ENCODE results near the gene SIL1.

SIL1 gene

GRCh38 chr5:139138809-139139208 is 59.4 kb downstream of the SIL1 start:
- H3K9me3 ChIP-seq (ENCODE audit: control insufficient read depth, insufficient read depth, low read length): no peaks in the 10 kb centered on the region
- no peaks in the 10 kb centered on the region for H3K36me3 ChIP-seq (ENCODE audit: control insufficient read depth, insufficient read depth, low read length)
- H3K27me3 ChIP-seq (ENCODE audit: control insufficient read depth, insufficient read depth, low read length): no peaks in the 10 kb centered on the region
- no peak overlapping the region for H3K27ac ChIP-seq (ENCODE audit: low read depth, low read length)
- no peak overlapping the region for H3K9ac ChIP-seq (ENCODE audit: low read depth, low read length)
- no peaks in the 10 kb centered on the region for H3K4me1 ChIP-seq (ENCODE audit: control insufficient read depth, insufficient read depth, low read length)
- no peak overlapping the region for H3K4me3 ChIP-seq (ENCODE audit: low read depth, low read length)

GRCh38 chr5:139138109-139138508 is 60.1 kb downstream of the SIL1 start:
- Histone ChIP-seq H3K27me3 (ENCODE audit: control insufficient read depth, insufficient read depth, low read length) (no peaks in the 10 kb centered on the region), H3K4me1 (ENCODE audit: control insufficient read depth, insufficient read depth, low read length) (no peaks in the 10 kb centered on the region), H3K36me3 (ENCODE audit: control insufficient read depth, insufficient read depth, low read length) (no peaks in the 10 kb centered on the region), H3K4me3 (ENCODE audit: low read depth, low read length) (no peak overlapping the region), H3K27ac (ENCODE audit: low read depth, low read length) (no peak overlapping the region), H3K9me3 (ENCODE audit: control insufficient read depth, insufficient read depth, low read length) (no peaks in the 10 kb centered on the region), H3K9ac (ENCODE audit: low read depth, low read length) (no peak overlapping the region)

- Histone ChIP-seq H3K4me3 (ENCODE audit: low read depth, low read length) (no peak overlapping the region), H3K4me1 (ENCODE audit: control insufficient read depth, insufficient read depth, low read length) (no peaks in the 10 kb centered on the region), H3K27me3 (ENCODE audit: control insufficient read depth, insufficient read depth, low read length) (no peaks in the 10 kb centered on the region), H3K9me3 (ENCODE audit: control insufficient read depth, insufficient read depth, low read length) (no peaks in the 10 kb centered on the region), H3K36me3 (ENCODE audit: control insufficient read depth, insufficient read depth, low read length) (no peaks in the 10 kb centered on the region), H3K9ac (ENCODE audit: low read depth, low read length) (no peak overlapping the region), H3K27ac (ENCODE audit: low read depth, low read length) (no peak overlapping the region)
These were observed 60.5 kb downstream of the SIL1 start for GRCh38 chr5:139137697-139138096.

GRCh38 chr5:139134906-139135305 is 63.3 kb downstream of the SIL1 start:
- Histone ChIP-seq H3K27ac (ENCODE audit: low read depth, low read length) (no peak overlapping the region), H3K9ac (ENCODE audit: low read depth, low read length) (no peak overlapping the region), H3K9me3 (ENCODE audit: control insufficient read depth, insufficient read depth, low read length) (no peaks in the 10 kb centered on the region), H3K36me3 (ENCODE audit: control insufficient read depth, insufficient read depth, low read length) (no peaks in the 10 kb centered on the region), H3K4me3 (ENCODE audit: low read depth, low read length) (no peak overlapping the region), H3K4me1 (ENCODE audit: control insufficient read depth, insufficient read depth, low read length) (peaks cover 5% of the 10 kb centered on the region; the same call in 1 of the 2 replicates), H3K27me3 (ENCODE audit: control insufficient read depth, insufficient read depth, low read length) (no peaks in the 10 kb centered on the region)

GRCh38 chr5:139133282-139133681 is 64.9 kb downstream of the SIL1 start:
- Histone ChIP-seq H3K4me1 (ENCODE audit: control insufficient read depth, insufficient read depth, low read length) (peaks cover 5% of the 10 kb centered on the region; the same call in 1 of the 2 replicates), H3K9me3 (ENCODE audit: control insufficient read depth, insufficient read depth, low read length) (no peaks in the 10 kb centered on the region), H3K4me3 (ENCODE audit: low read depth, low read length) (no peak overlapping the region), H3K27ac (ENCODE audit: low read depth, low read length) (no peak overlapping the region), H3K9ac (ENCODE audit: low read depth, low read length) (no peak overlapping the region), H3K27me3 (ENCODE audit: control insufficient read depth, insufficient read depth, low read length) (no peaks in the 10 kb centered on the region), H3K36me3 (ENCODE audit: control insufficient read depth, insufficient read depth, low read length) (no peaks in the 10 kb centered on the region)

- H3K36me3 ChIP-seq (ENCODE audit: control insufficient read depth, insufficient read depth, low read length): no peaks in the 10 kb centered on the region
- no peaks in the 10 kb centered on the region for H3K27me3 ChIP-seq (ENCODE audit: control insufficient read depth, insufficient read depth, low read length)
- H3K4me3 ChIP-seq (ENCODE audit: low read depth, low read length): no peak overlapping the region
- H3K9me3 ChIP-seq (ENCODE audit: control insufficient read depth, insufficient read depth, low read length): no peaks in the 10 kb centered on the region
- peaks cover 5% of the 10 kb centered on the region; the same call in 1 of the 2 replicates for H3K4me1 ChIP-seq (ENCODE audit: control insufficient read depth, insufficient read depth, low read length)
- H3K27ac ChIP-seq (ENCODE audit: low read depth, low read length): no peak overlapping the region
- H3K9ac ChIP-seq (ENCODE audit: low read depth, low read length): no peak overlapping the region
These were observed 65.7 kb downstream of the SIL1 start for GRCh38 chr5:139132515-139132914.

GRCh38 chr5:139131921-139132432 is 66.2 kb downstream of the SIL1 start:
- no peaks in the 10 kb centered on the region for H3K9me3 ChIP-seq (ENCODE audit: control insufficient read depth, insufficient read depth, low read length)
- no peaks in the 10 kb centered on the region for H3K36me3 ChIP-seq (ENCODE audit: control insufficient read depth, insufficient read depth, low read length)
- peaks cover 6% of the 10 kb centered on the region; the same call in 1 of the 2 replicates for H3K4me1 ChIP-seq (ENCODE audit: control insufficient read depth, insufficient read depth, low read length)
- no peak overlapping the region for H3K27ac ChIP-seq (ENCODE audit: low read depth, low read length)
- H3K9ac ChIP-seq (ENCODE audit: low read depth, low read length): no peak overlapping the region
- no peak overlapping the region for H3K4me3 ChIP-seq (ENCODE audit: low read depth, low read length)
- H3K27me3 ChIP-seq (ENCODE audit: control insufficient read depth, insufficient read depth, low read length): no peaks in the 10 kb centered on the region

GRCh38 chr5:139131465-139131864 is 66.7 kb downstream of the SIL1 start:
- Histone ChIP-seq H3K9ac (ENCODE audit: low read depth, low read length) (no peak overlapping the region), H3K4me1 (ENCODE audit: control insufficient read depth, insufficient read depth, low read length) (peaks cover 12% of the 10 kb centered on the region; the same call in 1 of the 2 replicates), H3K9me3 (ENCODE audit: control insufficient read depth, insufficient read depth, low read length) (no peaks in the 10 kb centered on the region), H3K27ac (ENCODE audit: low read depth, low read length) (no peak overlapping the region), H3K27me3 (ENCODE audit: control insufficient read depth, insufficient read depth, low read length) (no peaks in the 10 kb centered on the region), H3K36me3 (ENCODE audit: control insufficient read depth, insufficient read depth, low read length) (no peaks in the 10 kb centered on the region), H3K4me3 (ENCODE audit: low read depth, low read length) (no peak overlapping the region)

- Histone ChIP-seq H3K27ac (ENCODE audit: low read depth, low read length) (no peak overlapping the region), H3K4me3 (ENCODE audit: low read depth, low read length) (no peak overlapping the region), H3K9me3 (ENCODE audit: control insufficient read depth, insufficient read depth, low read length) (no peaks in the 10 kb centered on the region), H3K4me1 (ENCODE audit: control insufficient read depth, insufficient read depth, low read length) (peaks cover 12% of the 10 kb centered on the region; the same call in 1 of the 2 replicates), H3K9ac (ENCODE audit: low read depth, low read length) (no peak overlapping the region), H3K36me3 (ENCODE audit: control insufficient read depth, insufficient read depth, low read length) (no peaks in the 10 kb centered on the region), H3K27me3 (ENCODE audit: control insufficient read depth, insufficient read depth, low read length) (no peaks in the 10 kb centered on the region)
These were observed 67.1 kb downstream of the SIL1 start for GRCh38 chr5:139131062-139131461.

GRCh38 chr5:139130214-139130613 is 68.0 kb downstream of the SIL1 start:
- H3K4me3 ChIP-seq (ENCODE audit: low read depth, low read length): no peak overlapping the region
- H3K36me3 ChIP-seq (ENCODE audit: control insufficient read depth, insufficient read depth, low read length): no peaks in the 10 kb centered on the region
- no peaks in the 10 kb centered on the region for H3K9me3 ChIP-seq (ENCODE audit: control insufficient read depth, insufficient read depth, low read length)
- H3K27me3 ChIP-seq (ENCODE audit: control insufficient read depth, insufficient read depth, low read length): no peaks in the 10 kb centered on the region
- no peak overlapping the region for H3K27ac ChIP-seq (ENCODE audit: low read depth, low read length)
- no peak overlapping the region for H3K9ac ChIP-seq (ENCODE audit: low read depth, low read length)
- peaks cover 12% of the 10 kb centered on the region; the same call in 1 of the 2 replicates for H3K4me1 ChIP-seq (ENCODE audit: control insufficient read depth, insufficient read depth, low read length)

GRCh38 chr5:139126711-139127111 is 71.5 kb downstream of the SIL1 start:
- H3K4me1 ChIP-seq (ENCODE audit: control insufficient read depth, insufficient read depth, low read length): peaks cover 12% of the 10 kb centered on the region; the same call in 1 of the 2 replicates
- H3K27me3 ChIP-seq (ENCODE audit: control insufficient read depth, insufficient read depth, low read length): no peaks in the 10 kb centered on the region
- no peaks in the 10 kb centered on the region for H3K9me3 ChIP-seq (ENCODE audit: control insufficient read depth, insufficient read depth, low read length)
- H3K36me3 ChIP-seq (ENCODE audit: control insufficient read depth, insufficient read depth, low read length): no peaks in the 10 kb centered on the region
- no peak overlapping the region for H3K27ac ChIP-seq (ENCODE audit: low read depth, low read length)
- no peak overlapping the region for H3K4me3 ChIP-seq (ENCODE audit: low read depth, low read length)
- H3K9ac ChIP-seq (ENCODE audit: low read depth, low read length): no peak overlapping the region

Measured in HUES48 (cell line).